NCI-H128 (cell line): Measurements from ENCODE around the gene IGSF9B.

Source experiments
- DNase-seq: peaks from one replicate; lab custom pipeline; 2025; ENCODE audit not compliant: unreplicated experiment; lab: John Stamatoyannopoulos, UW

IGSF9B gene

DNA sequence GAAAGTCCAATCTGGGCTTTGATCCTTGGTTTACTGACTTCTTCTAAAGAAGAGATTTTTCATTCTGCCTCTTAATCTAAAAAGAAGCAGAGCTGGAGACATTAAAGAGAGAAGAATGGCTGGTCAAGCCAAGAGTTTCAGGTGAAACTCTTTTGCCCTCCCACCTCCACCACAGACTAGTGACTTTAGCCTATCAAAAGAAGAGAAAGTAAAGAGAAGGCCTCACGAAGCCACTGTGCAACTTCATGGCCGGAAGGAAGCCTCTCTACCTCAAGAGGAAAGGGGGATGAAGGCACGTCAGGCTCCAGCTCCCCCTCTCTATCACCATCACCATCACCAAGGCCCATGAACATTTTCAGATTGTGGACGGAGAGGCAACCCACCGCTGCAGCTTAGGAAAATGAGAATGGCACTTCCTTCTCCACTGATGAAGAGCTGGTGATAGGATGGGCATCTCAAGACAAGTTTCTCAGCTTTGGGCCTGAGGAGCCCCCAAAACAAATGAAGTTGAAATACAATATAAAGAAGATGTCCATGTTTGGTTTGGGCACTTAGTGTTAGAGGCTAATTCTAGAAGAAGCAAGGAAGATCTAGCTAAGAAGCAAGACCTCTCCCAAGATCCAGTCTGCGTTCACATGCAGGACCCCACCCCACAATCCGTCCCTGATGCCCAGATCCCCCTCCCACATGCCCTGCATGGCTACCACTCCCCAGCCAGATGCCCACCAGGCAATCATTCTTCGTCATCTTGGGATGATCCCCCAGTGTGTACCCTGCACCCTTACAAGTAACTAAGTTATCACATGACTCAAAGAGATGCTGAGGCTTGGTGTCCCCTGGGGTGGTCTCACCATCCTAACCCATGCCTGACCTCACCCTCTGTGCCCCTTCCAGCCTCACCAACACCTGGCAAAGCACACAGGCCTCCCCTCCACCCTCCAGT is 52.6 kb downstream of the IGSF9B start:
- DNase-seq = no peak

DNA sequence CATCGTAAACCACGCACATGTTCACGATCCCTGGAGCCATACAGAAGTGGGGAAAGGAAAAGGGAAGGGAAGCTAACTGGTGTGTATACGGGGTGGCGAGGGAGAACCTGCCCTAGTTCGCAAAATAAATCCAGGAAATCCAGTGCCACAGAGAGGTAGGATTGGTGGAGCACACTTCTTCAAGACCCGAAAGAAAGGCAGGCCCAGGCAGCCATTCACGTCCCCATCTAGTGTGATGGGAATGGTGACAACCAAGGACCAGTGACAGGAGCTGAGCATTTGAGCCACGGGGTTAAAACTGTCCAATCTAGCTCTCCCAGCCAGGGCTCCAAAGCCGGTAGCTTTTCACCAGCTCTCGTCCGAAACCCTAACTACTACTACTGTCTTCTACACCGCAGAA is 53.7 kb downstream of the IGSF9B start:
- DNase-seq = no peak

DNA sequence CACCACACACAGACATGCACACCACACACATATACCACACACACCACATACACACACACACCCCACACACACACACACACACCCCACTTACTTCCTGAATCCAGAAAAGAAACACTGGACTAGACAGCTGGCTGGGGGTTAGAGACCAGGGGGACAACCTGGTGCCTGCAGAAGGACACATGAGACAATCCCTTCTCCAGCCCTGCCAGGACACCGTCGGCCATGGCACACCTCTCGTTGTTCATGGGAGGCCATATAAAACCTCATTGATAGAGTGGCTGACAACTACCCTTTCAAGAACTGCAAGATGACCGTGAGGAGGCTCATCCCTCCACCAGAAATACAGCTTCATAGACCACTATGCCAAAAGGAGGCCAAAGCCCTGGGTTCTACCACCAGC is 54.3 kb downstream of the IGSF9B start:
- no peak for DNase-seq

DNA sequence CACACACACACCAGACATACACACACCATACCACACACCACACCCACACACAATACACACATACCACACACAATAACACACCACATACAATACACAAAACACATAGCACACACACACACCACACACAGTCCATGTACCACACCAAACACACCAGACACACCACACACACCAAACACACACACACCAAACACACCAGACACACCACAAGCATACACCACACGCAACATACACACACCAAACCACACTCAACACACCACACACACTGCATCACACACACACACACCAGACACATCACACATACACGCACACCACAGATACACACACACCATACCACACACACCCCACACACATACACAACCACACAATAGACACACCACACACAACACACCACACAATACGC is 54.8 kb downstream of the IGSF9B start:
- no peak for DNase-seq

DNA sequence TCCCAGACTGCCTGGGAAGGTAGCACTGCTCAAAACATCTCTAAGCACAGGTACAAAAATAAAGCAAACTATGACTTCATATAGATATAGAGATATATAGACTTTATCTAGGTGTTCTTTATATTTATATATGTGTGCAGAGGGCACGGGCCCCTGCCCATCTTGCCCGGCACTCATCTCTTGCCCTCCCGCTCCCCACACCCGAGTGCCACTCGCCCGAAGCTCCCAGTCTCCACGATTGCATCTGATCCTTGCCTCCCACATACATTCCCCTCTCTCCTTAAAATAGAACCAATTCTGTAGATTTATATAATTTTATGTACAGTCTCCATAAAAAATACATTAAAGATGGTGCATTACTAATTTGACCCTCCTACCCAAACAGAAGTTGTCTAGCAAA is 55.5 kb downstream of the IGSF9B start:
- DNase-seq = no peak

DNA sequence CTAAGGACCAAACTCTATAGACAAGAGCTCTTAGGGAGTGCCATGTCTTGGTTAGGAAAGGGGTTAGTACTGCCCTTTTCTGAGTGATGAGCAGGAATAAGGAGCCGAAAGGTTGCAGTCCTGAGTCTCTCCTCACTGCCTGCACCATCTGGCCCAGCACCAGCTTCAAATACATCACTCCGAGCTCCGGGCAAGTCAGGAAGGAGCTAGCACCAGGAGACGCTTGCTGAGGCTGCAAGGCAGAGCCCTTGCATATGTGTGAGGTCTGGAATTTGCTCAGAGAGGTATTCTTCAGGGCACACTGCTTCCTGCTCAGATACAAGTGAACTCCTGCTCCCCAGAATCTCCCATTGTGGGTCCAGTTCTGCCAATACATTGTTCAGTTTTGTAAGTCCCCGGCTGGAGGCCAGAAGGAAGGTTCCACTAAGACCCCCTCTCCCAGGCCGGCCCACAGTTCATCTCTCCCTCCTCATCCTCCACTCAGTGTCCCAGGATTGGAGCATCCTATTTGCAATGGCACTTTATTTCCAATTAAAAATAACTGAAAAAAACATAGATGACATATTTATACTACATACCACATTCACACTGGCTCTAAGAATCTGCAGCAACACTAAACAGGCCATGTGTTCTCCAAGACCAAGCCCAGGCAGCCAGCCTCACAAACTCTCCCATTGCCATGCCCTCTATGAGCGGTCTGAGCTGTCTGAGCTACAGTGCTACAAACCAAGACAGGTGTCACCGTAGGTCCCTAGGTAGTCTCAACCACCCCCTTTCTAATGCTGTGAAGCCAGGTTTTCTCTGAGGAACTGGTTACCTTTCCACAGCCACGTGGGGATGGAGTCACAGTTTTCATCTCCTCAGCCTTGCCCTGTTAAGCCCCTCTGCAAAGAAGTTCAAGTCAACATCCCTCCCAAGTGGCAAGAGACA is 56.3 kb downstream of the IGSF9B start:
- no peak for DNase-seq

DNA sequence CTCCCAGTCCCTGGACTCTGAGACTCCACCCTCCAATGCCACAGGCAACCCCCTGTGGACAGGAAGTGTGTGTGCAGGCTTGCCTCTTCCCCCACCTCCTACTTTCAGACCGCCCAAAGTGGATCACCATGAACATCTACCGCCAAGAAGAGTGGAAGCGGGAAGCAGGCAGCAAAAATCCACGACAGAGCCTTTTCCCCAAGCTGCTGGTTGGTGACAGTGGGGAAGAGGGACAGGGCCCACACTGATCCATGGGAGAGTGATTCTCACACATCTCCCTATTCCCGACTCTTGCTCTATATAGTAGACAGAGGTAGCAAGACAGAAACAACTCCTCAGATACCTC is 58.0 kb downstream of the IGSF9B start:
- DNase-seq = no peak

DNA sequence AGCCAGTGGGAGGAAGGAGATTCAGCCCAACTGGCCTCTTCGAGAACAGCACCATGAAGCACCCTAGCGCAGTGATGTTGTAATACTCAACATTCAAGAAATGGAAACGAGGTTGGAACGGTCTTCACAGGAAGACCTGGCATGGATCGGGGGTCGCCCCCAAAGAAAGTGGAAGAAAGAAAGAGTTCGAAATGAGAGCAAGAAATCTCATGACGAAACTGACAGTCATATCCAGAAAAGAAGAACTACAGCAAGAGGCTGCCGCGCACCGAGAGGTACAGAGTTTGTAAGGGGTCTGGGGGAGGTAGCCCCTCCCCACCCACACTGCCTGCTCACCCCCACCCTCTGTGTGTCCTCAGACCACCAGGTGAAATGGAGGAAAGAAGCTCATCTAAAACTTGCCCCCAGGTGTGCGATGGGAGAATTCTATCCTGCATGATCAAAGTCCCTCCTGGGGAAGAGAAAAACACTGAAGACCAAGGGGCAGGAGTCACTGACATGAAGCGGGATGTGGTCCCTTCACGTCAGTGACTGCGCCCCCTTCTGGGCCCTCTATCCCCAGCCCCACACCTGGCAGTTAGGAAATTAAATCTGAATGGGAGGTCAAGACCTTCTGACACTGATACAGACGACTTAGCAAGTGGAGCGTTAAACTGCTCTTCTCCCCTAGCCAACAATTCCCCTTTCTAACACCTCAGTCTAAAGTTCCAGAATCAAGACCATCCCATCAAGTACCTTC is 58.6 kb downstream of the IGSF9B start:
- no peak for DNase-seq

DNA sequence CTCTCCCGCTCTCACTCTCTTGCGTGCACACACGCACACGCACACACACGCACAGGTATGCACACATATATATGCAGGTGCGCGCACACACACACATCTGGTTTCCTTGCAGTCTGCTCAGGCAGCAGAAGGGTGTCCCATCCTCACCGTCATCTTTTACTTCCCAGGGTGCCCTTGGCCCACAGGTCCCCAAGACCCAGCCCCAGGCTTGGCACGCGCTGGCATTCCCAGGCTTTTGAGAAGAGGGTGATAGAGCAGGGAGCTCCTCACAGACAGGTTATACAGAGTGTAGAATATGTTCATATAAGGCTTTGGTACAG is 59.5 kb downstream of the IGSF9B start:
- no peak for DNase-seq

DNA sequence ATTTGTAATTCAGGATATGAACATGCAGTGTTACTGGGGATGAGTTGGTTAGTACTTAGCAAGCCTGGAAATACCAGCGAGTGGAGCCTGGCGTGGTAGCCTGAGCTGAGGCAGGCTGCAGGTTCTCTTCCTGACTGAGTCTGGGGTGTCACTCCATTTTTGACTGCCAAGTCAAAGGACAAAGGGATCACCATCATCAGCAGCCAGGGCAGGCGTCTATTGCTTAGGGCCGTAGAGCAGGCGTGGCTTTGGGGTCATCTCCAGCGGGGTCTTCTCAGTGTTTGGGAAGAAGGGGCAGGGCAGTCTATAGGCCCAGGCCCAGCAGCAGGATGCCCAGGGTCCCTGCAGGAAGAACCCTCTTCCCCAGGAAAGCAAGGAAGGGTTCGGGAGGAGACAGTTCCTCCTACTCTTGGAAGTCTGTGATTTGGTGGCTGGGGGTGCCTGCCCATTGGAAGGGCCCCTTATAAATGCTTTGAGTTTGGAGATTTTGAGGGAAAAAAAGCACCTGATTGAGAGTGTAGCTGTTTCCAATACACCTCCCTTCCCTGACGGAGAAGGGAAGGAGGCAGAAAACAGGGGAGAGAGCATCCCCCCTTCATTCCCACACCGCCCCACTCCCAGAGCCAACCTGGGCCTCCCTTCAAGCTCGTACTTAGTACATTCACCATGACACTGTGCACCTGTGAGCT is 60.0 kb downstream of the IGSF9B start:
- no peak for DNase-seq

DNA sequence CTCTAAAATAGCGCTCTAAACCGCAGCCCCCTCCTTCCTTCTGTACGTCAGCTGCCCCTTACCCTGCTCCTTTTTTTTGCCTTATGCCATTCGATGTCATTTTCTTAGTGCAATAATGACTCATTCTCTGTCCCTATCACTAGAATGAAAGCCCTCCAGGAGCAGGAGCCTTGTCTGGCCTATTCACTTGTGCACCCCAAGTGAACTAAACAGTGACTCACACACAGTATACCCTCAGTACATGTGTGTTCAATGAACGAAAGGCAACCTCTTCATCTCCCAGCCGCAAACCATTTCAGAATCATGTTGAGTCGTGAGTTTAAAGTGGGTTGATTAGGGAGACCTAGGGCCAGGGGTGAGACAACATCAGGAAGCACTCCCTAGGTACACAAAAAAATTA is 60.7 kb downstream of the IGSF9B start:
- DNase-seq = no peak

DNA sequence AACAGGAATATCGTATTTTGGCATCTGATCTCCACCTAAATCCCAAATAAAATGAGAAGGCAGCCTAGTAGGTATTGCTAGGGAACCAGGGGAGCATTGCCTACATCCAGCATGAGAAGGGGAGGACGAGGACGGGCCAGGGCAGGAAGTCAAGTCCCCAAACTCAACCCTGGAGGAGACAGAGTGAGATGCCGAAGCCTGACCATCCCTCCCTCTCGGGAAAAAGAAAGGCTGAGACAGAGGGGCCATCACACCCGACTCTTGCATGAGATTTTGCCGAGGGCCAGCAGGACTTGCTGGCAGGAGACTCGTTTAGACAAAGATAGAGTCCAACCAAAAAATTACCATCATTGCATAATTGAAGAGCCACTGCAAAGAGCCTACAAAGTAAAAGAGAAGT is 61.2 kb downstream of the IGSF9B start:
- DNase-seq = no peak

DNA sequence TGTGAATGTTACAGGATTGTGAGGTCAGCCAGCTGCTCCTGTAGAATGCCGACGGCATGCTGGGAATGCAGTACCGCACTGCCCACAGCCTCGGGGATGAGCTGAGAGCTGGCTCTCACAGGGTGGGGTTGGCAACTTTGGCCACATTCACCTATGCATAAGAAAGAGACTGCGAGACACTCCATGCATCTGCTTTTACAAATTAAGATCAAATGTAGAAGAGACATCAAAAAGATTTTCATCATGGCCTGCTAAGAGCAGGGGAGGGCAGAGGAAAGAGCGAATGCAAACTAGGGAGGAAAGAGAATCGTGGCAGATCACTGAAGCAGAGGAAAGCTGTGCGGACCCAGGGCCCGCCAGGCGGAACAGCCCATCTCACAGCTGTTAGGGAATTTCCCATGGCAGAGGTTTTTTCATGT is 61.7 kb downstream of the IGSF9B start:
- no peak for DNase-seq

DNA sequence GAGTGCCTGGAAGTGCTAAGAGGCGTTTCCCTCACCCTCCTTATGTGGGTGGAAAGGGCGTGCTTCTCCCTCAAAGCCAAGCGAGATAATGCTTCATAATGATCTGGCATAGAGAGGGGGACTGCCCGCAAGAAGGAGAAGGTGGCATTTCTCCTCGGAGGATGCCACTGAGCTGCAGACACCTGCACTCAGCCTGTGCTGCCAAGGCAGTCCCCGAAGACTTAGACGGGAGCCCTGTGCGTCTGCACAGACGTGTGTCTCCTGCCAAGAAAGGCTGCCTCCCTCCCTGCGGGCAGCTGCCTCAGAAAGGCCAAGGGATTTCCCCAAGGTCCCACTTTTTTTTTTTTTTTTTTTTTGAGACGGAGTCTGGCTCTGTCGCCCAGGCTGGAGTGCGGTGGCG is 63.4 kb downstream of the IGSF9B start:
- DNase-seq = no peak

DNA sequence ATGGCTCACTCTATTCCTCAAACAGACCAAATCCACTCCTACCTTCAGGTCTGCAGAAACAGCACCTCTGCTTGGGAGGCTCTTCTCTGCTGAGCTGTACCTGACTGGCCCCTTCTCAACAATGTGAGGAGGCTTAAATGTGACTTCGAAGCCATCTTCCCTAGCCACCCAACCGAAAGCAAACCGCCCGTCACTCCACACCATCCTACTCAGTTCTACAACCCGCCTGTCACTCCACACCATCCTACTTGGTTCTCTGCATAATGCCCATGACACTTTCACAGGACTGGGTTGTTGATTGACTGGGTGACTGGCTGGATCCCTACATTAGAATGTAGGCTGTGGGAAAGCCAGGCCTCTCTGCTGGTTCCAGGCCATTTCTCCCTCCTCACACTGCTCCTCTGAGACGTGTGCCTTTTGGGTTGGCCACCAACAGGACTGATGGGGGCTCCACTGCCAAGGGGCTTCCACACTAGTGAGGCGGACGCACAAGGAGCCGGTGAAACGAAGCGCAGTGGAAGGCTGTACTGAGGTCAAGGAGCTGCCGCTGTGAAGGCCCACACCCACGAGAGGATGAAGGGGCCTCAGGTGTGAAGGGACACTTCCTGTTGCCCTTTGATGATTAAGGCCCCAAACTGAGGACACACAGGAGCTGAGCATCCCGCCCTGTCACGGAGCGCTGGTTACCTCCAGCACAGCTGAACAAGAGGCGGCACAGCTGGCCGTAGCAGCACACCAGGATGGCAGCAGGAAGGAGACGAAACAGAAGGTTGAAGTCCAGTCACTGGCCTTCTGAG is 64.0 kb downstream of the IGSF9B start:
- no peak for DNase-seq

DNA sequence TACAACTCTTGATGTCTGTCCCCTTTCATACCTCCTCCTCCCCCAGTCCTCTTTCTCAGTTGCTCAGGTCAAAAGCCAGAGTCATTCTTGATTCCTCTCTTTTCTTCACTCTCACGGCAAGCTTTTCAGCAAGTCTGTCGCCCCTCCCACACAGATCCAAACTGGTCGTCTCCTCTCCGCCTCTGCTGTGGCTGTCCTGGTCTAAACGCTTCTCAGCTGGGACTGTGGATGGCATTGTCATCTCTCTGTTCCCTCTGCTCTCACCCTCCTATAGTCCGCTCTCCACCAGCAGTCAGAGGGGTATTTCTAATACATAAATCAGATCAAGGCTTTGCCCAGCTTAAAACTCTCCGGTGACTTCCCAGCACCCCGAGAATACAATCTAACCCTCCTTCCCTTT is 64.6 kb downstream of the IGSF9B start:
- DNase-seq = no peak

DNA sequence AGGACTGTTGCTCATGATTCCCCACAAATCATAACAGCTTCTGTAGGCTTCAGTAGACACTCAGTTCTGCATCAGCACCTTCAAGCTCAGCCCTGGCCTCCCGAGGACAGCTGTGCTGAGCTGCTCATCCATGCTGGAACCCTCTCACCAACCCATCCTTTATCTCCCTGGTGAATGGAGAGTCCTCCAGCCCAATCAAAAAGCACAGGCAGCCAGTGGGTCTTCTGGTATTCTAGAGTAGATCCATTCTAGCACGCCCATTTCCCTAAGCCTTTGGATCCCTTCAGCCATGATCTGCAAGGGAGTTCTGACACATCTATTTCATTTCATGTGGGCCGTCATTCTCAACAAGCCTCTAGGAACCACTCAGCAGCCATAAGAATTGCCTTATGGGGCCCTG is 66.9 kb downstream of the IGSF9B start:
- DNase-seq = no peak

DNA sequence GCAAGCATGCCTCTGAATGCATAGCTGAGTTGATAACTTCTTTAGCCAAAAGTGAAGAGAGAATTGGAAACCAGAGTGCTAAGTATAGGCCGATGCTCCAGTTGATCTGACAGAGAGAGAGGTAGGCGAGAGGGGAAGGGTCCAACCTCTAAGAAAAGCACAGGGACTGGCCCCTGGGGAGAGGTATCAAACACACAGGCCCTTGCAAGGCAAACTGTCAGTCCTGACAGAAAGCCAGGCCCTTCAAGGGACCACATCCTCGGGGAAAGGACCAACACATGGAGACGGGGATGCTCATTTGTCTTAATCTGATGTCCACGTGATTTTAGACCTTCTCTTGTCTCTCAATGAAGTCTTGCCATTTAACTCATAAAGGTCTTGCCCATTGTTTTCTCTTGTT is 67.6 kb downstream of the IGSF9B start:
- no peak for DNase-seq

DNA sequence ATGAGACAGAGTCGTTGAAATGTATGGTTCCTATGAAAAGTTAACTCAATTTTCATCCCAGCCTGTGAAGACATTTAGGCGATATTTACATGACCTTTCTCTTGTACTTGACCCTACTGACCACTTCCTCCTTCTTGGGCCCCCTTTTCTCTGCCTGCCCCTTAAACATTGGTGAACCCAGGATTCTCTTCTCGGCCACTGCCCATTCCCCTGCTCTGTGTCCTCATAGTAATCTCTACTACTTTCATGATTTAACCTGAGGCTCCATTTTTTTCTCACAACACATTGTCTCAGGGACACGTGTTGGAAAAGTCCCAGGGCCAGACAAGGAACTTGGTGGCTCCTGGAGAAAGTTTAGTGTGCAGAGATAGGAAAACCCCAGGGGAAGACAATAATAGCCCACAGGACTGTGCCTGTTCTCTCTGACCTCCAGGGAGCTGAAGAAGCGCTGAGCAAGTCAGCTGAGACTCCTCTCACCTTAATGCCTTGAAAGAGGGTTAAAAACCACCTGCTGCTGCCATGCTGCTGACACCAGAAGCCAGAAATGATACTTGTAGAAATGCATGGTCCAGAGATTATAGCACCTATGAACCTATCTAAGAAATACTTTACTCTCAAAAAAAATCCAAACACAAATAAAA is 69.0 kb downstream of the IGSF9B start:
- DNase-seq = no peak

DNA sequence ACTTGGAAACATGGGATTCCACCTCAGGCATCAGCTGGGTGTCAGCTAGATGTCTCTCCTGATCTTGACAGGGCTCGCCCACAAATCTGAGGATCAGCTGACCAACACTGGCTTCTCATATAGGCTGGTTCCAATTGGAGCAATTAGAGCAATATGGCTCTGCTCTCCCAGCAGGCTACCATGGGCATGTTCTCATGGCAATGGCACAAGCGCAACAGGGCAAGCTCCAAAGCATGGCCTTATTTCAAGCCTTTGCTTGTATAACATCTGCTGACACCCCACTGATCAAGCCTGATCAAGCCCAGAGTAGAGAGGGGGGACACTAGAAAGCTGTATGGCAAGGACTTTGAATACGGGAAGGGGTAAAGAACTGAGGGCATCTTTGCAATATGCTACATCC is 70.7 kb downstream of the IGSF9B start:
- no peak for DNase-seq
